SK-N-SH treated with all-trans-retinoic acid at 6 μM for 48 hours (cell line): ENCODE results near the gene ABT1.

Source experiments
- ATAC-seq: fragments of 200-7000 bp; cut with Tn5 transposase; 3 replicates; pipeline ENCODE4 v1.9.1; 2020; ENCODE audit warnings: mild to moderate bottlenecking, moderate library complexity
- ARNTL ChIP-seq: fragments of 450-650 bp; formaldehyde crosslinking; IDR thresholded peaks from 2 replicates; pipeline ENCODE4 v1.5.0; 2020; ENCODE audit warnings: low read depth, mild to moderate bottlenecking, moderate library complexity, borderline replicate concordance
- BACH2 ChIP-seq: fragments of 250-450 bp; sonication (Bioruptor Pico); IDR thresholded peaks from 2 replicates; pipeline ENCODE4 v1.9.0; 2021; ENCODE audit warnings: mild to moderate bottlenecking, borderline replicate concordance
- CSDC2 ChIP-seq: fragments of 250-450 bp; sonication (Bioruptor Pico); IDR thresholded peaks from 2 replicates; pipeline ENCODE4 v1.5.0; 2020; ENCODE audit warnings: mild to moderate bottlenecking, moderate library complexity
- ESRRG ChIP-seq: fragments of 250-450 bp; sonication (Bioruptor Pico); IDR thresholded peaks from 2 replicates; pipeline ENCODE4 v1.6.1; 2021; ENCODE audit warnings: mild to moderate bottlenecking
- GLIS3 ChIP-seq: fragments of 250-450 bp; sonication (Bioruptor Pico); IDR thresholded peaks from 2 replicates; pipeline ENCODE4 v1.5.0; 2020; ENCODE audit warnings: mild to moderate bottlenecking, moderate library complexity
- ISL1 ChIP-seq: fragments of 250-450 bp; sonication (Bioruptor Pico); IDR thresholded peaks from 2 replicates; pipeline ENCODE4 v2.1.2; 2022; ENCODE audit warnings: mild to moderate bottlenecking, moderate library complexity
- OSR1 ChIP-seq: fragments of 250-450 bp; sonication (Bioruptor Pico); IDR thresholded peaks from 2 replicates; pipeline ENCODE4 v1.8.0; 2022; ENCODE audit warnings: moderate library complexity, mild to moderate bottlenecking, inconsistent platforms
- PPARA ChIP-seq: fragments of 250-450 bp; sonication (Bioruptor Pico); IDR thresholded peaks from 2 replicates; pipeline ENCODE4 v1.5.0; 2020; ENCODE audit warnings: mild to moderate bottlenecking, borderline replicate concordance
- RARB ChIP-seq: fragments of 250-450 bp; sonication (Bioruptor Pico); IDR thresholded peaks from 2 replicates; pipeline ENCODE4 v1.8.0; 2021; ENCODE audit warnings: mild to moderate bottlenecking, moderate library complexity
- SNAI2 ChIP-seq: fragments of 250-450 bp; sonication (Bioruptor Pico); IDR thresholded peaks from 2 replicates; pipeline ENCODE4 v1.5.0; 2020; ENCODE audit warnings: mild to moderate bottlenecking, moderate library complexity
- TCF4 ChIP-seq: fragments of 250-450 bp; sonication (Bioruptor Pico); IDR thresholded peaks from 2 replicates; pipeline ENCODE4 v1.8.0; 2021; ENCODE audit warnings: mild to moderate bottlenecking, moderate library complexity, borderline replicate concordance
- TOX ChIP-seq: fragments of 250-450 bp; sonication (Bioruptor Pico); IDR thresholded peaks from 2 replicates; pipeline ENCODE4 v1.8.0; 2021; ENCODE audit warnings: mild to moderate bottlenecking, moderate library complexity, borderline replicate concordance
- ZC3H10 ChIP-seq: fragments of 250-450 bp; sonication (Bioruptor Pico); IDR thresholded peaks from 2 replicates; pipeline ENCODE4 v1.5.1; 2021; ENCODE audit warnings: mild to moderate bottlenecking, moderate library complexity
- ZFP3 ChIP-seq: fragments of 250-450 bp; sonication (Bioruptor Pico); IDR thresholded peaks from 2 replicates; pipeline ENCODE4 v1.5.0; 2020; ENCODE audit warnings: mild to moderate bottlenecking, moderate library complexity
- ZFP30 ChIP-seq: fragments of 450-650 bp; formaldehyde crosslinking; IDR thresholded peaks from 2 replicates; pipeline ENCODE4 v1.5.0; 2022; ENCODE audit warnings: mild to moderate bottlenecking, moderate library complexity
- ZNF565 ChIP-seq: fragments of 450-650 bp; formaldehyde crosslinking; conservative IDR thresholded peaks from 2 replicates; pipeline ENCODE4 v1.5.0; 2020; ENCODE audit warnings: low read depth, mild to moderate bottlenecking, moderate library complexity
- ZNF70 ChIP-seq: fragments of 450-650 bp; formaldehyde crosslinking; IDR thresholded peaks from 2 replicates; pipeline ENCODE4 v1.5.0; 2020; ENCODE audit warnings: mild to moderate bottlenecking, moderate library complexity
- ZNF8 ChIP-seq: fragments of 450-650 bp; formaldehyde crosslinking; IDR thresholded peaks from 2 replicates; pipeline ENCODE4 v1.5.0; 2020; ENCODE audit warnings: mild to moderate bottlenecking, moderate library complexity
- TF ChIP-seq, protein P1 (sequence below): fragments of 250-450 bp; sonication (Bioruptor Pico); IDR thresholded peaks from 2 replicates; pipeline ENCODE4 v1.5.1; 2021; ENCODE audit warnings: mild to moderate bottlenecking, moderate library complexity
- TF ChIP-seq, protein P2 (sequence below): fragments of 250-450 bp; sonication (Bioruptor Pico); IDR thresholded peaks from 2 replicates; pipeline ENCODE4 v1.8.0; 2021; ENCODE audit warnings: low read depth, mild to moderate bottlenecking, moderate library complexity, borderline replicate concordance
- TF ChIP-seq, protein P3 (sequence below): fragments of 250-450 bp; sonication (Bioruptor Pico); IDR thresholded peaks from 2 replicates; pipeline ENCODE4 v1.5.1; 2020; ENCODE audit warnings: low read depth, mild to moderate bottlenecking, moderate library complexity
- TF ChIP-seq, protein P4 (sequence below): fragments of 250-450 bp; sonication (Bioruptor Pico); IDR thresholded peaks from 2 replicates; pipeline ENCODE4 v1.5.0; 2020; ENCODE audit warnings: mild to moderate bottlenecking, moderate library complexity
- TF ChIP-seq, protein P5 (sequence below): fragments of 250-450 bp; sonication (Bioruptor Pico); IDR thresholded peaks from 2 replicates; pipeline ENCODE4 v1.8.0; 2020; ENCODE audit warnings: mild to moderate bottlenecking, moderate library complexity, borderline replicate concordance

ABT1 gene

GRCh38 chr6:26602262-26602661 lies 5.5 kb downstream of the ABT1 start:
- no peak for ATAC-seq
- no peak for TF ChIP-seq ARNTL (CRISPR knock-in tag)
- TF ChIP-seq OSR1 (CRISPR knock-in tag): no peak
- TF ChIP-seq SNAI2 (CRISPR knock-in tag): no peak
- TF ChIP-seq, protein P1, sequence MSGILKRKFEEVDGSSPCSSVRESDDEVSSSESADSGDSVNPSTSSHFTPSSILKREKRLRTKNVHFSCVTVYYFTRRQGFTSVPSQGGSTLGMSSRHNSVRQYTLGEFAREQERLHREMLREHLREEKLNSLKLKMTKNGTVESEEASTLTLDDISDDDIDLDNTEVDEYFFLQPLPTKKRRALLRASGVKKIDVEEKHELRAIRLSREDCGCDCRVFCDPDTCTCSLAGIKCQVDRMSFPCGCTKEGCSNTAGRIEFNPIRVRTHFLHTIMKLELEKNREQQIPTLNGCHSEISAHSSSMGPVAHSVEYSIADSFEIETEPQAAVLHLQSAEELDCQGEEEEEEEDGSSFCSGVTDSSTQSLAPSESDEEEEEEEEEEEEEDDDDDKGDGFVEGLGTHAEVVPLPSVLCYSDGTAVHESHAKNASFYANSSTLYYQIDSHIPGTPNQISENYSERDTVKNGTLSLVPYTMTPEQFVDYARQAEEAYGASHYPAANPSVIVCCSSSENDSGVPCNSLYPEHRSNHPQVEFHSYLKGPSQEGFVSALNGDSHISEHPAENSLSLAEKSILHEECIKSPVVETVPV (CRISPR knock-in tag): no peak
- no peak for TF ChIP-seq ESRRG (CRISPR knock-in tag)
- TF ChIP-seq CSDC2: no peak
- TF ChIP-seq, protein P2, sequence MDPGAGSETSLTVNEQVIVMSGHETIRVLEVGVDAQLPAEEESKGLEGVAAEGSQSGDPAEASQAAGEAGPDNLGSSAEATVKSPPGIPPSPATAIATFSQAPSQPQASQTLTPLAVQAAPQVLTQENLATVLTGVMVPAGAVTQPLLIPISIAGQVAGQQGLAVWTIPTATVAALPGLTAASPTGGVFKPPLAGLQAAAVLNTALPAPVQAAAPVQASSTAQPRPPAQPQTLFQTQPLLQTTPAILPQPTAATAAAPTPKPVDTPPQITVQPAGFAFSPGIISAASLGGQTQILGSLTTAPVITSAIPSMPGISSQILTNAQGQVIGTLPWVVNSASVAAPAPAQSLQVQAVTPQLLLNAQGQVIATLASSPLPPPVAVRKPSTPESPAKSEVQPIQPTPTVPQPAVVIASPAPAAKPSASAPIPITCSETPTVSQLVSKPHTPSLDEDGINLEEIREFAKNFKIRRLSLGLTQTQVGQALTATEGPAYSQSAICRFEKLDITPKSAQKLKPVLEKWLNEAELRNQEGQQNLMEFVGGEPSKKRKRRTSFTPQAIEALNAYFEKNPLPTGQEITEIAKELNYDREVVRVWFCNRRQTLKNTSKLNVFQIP (CRISPR knock-in tag): no peak
- TF ChIP-seq ZFP30 (CRISPR knock-in tag): no peak
- no peak for TF ChIP-seq ZC3H10 (CRISPR knock-in tag)
- TF ChIP-seq, protein P3, sequence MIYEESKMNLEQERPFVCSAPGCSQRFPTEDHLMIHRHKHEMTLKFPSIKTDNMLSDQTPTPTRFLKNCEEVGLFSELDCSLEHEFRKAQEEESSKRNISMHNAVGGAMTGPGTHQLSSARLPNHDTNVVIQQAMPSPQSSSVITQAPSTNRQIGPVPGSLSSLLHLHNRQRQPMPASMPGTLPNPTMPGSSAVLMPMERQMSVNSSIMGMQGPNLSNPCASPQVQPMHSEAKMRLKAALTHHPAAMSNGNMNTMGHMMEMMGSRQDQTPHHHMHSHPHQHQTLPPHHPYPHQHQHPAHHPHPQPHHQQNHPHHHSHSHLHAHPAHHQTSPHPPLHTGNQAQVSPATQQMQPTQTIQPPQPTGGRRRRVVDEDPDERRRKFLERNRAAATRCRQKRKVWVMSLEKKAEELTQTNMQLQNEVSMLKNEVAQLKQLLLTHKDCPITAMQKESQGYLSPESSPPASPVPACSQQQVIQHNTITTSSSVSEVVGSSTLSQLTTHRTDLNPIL: no peak
- no peak for TF ChIP-seq GLIS3 (CRISPR knock-in tag)
- TF ChIP-seq, protein P4, sequence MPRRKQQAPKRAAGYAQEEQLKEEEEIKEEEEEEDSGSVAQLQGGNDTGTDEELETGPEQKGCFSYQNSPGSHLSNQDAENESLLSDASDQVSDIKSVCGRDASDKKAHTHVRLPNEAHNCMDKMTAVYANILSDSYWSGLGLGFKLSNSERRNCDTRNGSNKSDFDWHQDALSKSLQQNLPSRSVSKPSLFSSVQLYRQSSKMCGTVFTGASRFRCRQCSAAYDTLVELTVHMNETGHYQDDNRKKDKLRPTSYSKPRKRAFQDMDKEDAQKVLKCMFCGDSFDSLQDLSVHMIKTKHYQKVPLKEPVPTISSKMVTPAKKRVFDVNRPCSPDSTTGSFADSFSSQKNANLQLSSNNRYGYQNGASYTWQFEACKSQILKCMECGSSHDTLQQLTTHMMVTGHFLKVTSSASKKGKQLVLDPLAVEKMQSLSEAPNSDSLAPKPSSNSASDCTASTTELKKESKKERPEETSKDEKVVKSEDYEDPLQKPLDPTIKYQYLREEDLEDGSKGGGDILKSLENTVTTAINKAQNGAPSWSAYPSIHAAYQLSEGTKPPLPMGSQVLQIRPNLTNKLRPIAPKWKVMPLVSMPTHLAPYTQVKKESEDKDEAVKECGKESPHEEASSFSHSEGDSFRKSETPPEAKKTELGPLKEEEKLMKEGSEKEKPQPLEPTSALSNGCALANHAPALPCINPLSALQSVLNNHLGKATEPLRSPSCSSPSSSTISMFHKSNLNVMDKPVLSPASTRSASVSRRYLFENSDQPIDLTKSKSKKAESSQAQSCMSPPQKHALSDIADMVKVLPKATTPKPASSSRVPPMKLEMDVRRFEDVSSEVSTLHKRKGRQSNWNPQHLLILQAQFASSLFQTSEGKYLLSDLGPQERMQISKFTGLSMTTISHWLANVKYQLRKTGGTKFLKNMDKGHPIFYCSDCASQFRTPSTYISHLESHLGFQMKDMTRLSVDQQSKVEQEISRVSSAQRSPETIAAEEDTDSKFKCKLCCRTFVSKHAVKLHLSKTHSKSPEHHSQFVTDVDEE (CRISPR knock-in tag): no peak
- TF ChIP-seq ZNF8 (CRISPR knock-in tag): no peak
- TF ChIP-seq TOX: no peak
- TF ChIP-seq ISL1 (CRISPR knock-in tag): no peak
- TF ChIP-seq BACH2 (CRISPR knock-in tag): no peak
- TF ChIP-seq RARB (CRISPR knock-in tag): no peak
- TF ChIP-seq ZNF70: no peak
- no peak for TF ChIP-seq TCF4 (CRISPR knock-in tag)

GRCh38 chr6:26604026-26604425 lies 7.3 kb downstream of the ABT1 start:
- no peak for ATAC-seq
- no peak for TF ChIP-seq PPARA (CRISPR knock-in tag)
- TF ChIP-seq ZFP3 (CRISPR knock-in tag): no peak
- no peak for TF ChIP-seq ZNF565
- no peak for TF ChIP-seq ZNF8 (CRISPR knock-in tag)

DNA sequence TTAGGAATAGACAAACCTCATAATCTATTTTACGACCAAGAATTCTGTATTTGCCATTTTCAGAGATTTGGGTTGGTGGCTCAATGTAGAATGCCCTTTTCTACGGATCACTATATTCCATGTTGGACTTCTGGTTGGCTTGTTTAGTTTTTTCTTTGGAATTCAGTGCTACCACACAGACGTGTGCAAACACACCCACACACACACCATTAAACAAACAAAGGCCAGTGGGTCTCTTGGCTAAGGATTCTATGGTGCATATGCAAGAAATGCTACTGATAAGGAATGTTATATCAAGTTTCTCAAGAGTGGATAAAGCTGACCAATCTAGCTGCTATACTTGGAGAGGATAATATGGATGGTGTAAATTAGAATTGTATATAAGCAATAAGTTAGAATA lies 8.0 kb downstream of the ABT1 start:
- TF ChIP-seq SNAI2 (CRISPR knock-in tag) (no peak), ZNF565 (no peak), TCF4 (CRISPR knock-in tag) (no peak), CSDC2 (no peak), TOX (no peak), ZNF8 (CRISPR knock-in tag) (no peak), ISL1 (CRISPR knock-in tag) (no peak), ZNF70 (no peak), ESRRG (CRISPR knock-in tag) (no peak)
- TF ChIP-seq, protein P5, sequence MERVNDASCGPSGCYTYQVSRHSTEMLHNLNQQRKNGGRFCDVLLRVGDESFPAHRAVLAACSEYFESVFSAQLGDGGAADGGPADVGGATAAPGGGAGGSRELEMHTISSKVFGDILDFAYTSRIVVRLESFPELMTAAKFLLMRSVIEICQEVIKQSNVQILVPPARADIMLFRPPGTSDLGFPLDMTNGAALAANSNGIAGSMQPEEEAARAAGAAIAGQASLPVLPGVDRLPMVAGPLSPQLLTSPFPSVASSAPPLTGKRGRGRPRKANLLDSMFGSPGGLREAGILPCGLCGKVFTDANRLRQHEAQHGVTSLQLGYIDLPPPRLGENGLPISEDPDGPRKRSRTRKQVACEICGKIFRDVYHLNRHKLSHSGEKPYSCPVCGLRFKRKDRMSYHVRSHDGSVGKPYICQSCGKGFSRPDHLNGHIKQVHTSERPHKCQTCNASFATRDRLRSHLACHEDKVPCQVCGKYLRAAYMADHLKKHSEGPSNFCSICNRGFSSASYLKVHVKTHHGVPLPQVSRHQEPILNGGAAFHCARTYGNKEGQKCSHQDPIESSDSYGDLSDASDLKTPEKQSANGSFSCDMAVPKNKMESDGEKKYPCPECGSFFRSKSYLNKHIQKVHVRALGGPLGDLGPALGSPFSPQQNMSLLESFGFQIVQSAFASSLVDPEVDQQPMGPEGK (CRISPR knock-in tag): no peak
- TF ChIP-seq, protein P4 (CRISPR knock-in tag): no peak
- TF ChIP-seq, protein P3: no peak
- ATAC-seq: no peak
